ENCODE data around the gene LEPROT. TPM values are rescaled to one million over a fixed set of nuclear protein-coding genes. Genes with fewer than 3 reads are reported as not detected.
"Not testable (repeated sequence)": the region's sequence is repeated elsewhere in the genome, so short reads cannot be mapped to it uniquely, and the experiment has no call there.

Gene LEPROT
- total RNA-seq, result 100 to 1,000 TPM in 1 of 2 donors, 10 to 100 TPM in 1; 81.3 to 105 TPM
- long read RNA-seq, donor 1, full-length matches to known transcripts, result 39 of 43 reads
- long read RNA-seq, donor 1, partial matches to known transcripts, result 2 of 43 reads
- long read RNA-seq, donor 1, other reads (novel, unspliced or antisense), result 2 of 43 reads
- long read RNA-seq, donor 2, full-length matches to known transcripts, result 142 of 168 reads
- long read RNA-seq, donor 2, partial matches to known transcripts, result 24 of 168 reads
- long read RNA-seq, donor 2, other reads (novel, unspliced or antisense), result 2 of 168 reads

- no peak for DNase-seq (ENCODE audit: low spot score)
- intact Hi-C loops (cut with DNase I), result no loop called here
Measured at GRCh38 chr1:65420590-65421350, at the start of gene LEPROT, which contains the start of gene LEPR. LEPROT (plus strand) TSS chr1:65420668; CDS start chr1:65420725, 57 bp downstream. LEPR (plus strand) TSS chr1:65420668; CDS start chr1:65565566, 144,898 bp downstream.

GRCh38 chr1:65371544-65371943 is 48.9 kb upstream of the LEPROT start:
- no peak for DNase-seq (ENCODE audit: low spot score)
- intact Hi-C loops (cut with DNase I), result no loop called here

GRCh38 chr1:65372557-65372956 is 47.9 kb upstream of the LEPROT start:
- intact Hi-C loops (cut with DNase I), result no loop called here
- no peak for DNase-seq (ENCODE audit: low spot score)

GRCh38 chr1:65377496-65378246 is 42.8 kb upstream of the LEPROT start:
- DNase-seq (ENCODE audit: low spot score), result no peak
- intact Hi-C loops (cut with DNase I), result no loop called here

- DNase-seq (ENCODE audit: low spot score), result no peak
- intact Hi-C loops (cut with DNase I), result no loop called here
Measured at GRCh38 chr1:65378247-65378946, 42.1 kb upstream of the LEPROT start.

GRCh38 chr1:65384426-65384825 is 36.0 kb upstream of the LEPROT start:
- DNase-seq (ENCODE audit: low spot score); intact Hi-C loops (cut with DNase I): not testable (repeated sequence)

GRCh38 chr1:65386439-65386838 is 34.0 kb upstream of the LEPROT start:
- DNase-seq (ENCODE audit: low spot score), result no peak
- intact Hi-C loops (cut with DNase I), result no loop called here

GRCh38 chr1:65387821-65388220 is 32.6 kb upstream of the LEPROT start:
- intact Hi-C loops (cut with DNase I), result no loop called here
- no peak for DNase-seq (ENCODE audit: low spot score)

GRCh38 chr1:65388908-65389695 is 31.4 kb upstream of the LEPROT start:
- intact Hi-C loops (cut with DNase I), result no loop called here
- DNase-seq (ENCODE audit: low spot score), result no peak

- intact Hi-C loops (cut with DNase I), result no loop called here
Measured at GRCh38 chr1:65392497-65392896, 28.0 kb upstream of the LEPROT start.

GRCh38 chr1:65393347-65393746 is 27.1 kb upstream of the LEPROT start:
- DNase-seq (ENCODE audit: low spot score), result no peak
- intact Hi-C loops (cut with DNase I), result no loop called here

More at GRCh38 chr1:65392497-65392896, 28.0 kb upstream of the LEPROT start:
- no peak for DNase-seq (ENCODE audit: low spot score)

GRCh38 chr1:65393928-65394327 is 26.5 kb upstream of the LEPROT start:
- intact Hi-C loops (cut with DNase I), result no loop called here
- no peak for DNase-seq (ENCODE audit: low spot score)

GRCh38 chr1:65395887-65396612 is 24.4 kb upstream of the LEPROT start:
- intact Hi-C loops (cut with DNase I), result no loop called here
- no peak for DNase-seq (ENCODE audit: low spot score)

GRCh38 chr1:65398083-65398482 is 22.4 kb upstream of the LEPROT start:
- intact Hi-C loops (cut with DNase I), result no loop called here
- DNase-seq (ENCODE audit: low spot score), result no peak

- no peak for DNase-seq (ENCODE audit: low spot score)
- intact Hi-C loops (cut with DNase I), result no loop called here
Measured at GRCh38 chr1:65399003-65399402, 21.5 kb upstream of the LEPROT start.

GRCh38 chr1:65401612-65402011 is 18.9 kb upstream of the LEPROT start:
- intact Hi-C loops (cut with DNase I), result no loop called here
- no peak for DNase-seq (ENCODE audit: low spot score)

- DNase-seq (ENCODE audit: low spot score), result no peak
- intact Hi-C loops (cut with DNase I), result no loop called here
Measured at GRCh38 chr1:65404941-65405340, 15.5 kb upstream of the LEPROT start.

GRCh38 chr1:65407877-65408276 is 12.6 kb upstream of the LEPROT start:
- intact Hi-C loops (cut with DNase I), result no loop called here
- DNase-seq (ENCODE audit: low spot score), result no peak
